ENCODE measurements around the gene SGMS1.

- no peak for TF ChIP-seq SUZ12 (IDR thresholded peaks at IDR 0.05; ENCODE audit: extremely low read depth, insufficient read depth, insufficient read length)
- no peak for TF ChIP-seq ZNF274 (IDR thresholded peaks at IDR 0.05; ENCODE audit: low read depth, low read length)
- no peak for TF ChIP-seq YY1 (IDR thresholded peaks at IDR 0.05; ENCODE audit: insufficient read depth, insufficient read length)
Measured at GRCh38 chr10:50423448-50423847, 200.3 kb downstream of the SGMS1 start.

All from NT2/D1 (cell line).